ENCODE data around the gene AFF3. TPM values are rescaled to one million over a fixed set of nuclear protein-coding genes. Genes with fewer than 3 reads are reported as not detected.

The AFF3 gene
- total RNA-seq, 1 experiment from 2014 or later = not detected

DNA sequence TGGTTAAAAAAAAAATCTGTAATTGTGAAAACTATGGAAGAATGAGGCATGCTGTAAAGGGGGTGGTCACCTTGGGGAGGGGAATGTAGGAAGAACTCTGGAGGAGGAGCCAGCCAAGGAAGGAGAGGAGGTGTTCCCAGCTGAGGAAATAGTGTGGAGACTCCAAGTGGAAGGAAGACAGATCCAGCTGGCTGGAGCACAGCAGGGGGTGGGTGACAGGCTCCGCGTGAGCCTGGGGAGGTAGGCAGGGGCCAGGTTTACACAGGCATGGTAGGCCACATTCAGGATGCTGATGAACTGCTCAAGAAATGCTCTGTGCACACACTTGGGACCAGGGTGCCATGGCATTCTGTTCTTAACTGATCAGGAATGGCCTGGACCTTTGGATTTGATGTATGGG is 16.8 kb downstream of the AFF3 start:
- no peaks in the 10 kb centered on the region for H3K36me3 Mint-ChIP-seq (ENCODE audit: insufficient read depth, unreplicated experiment)
- intact Hi-C loops (cut with micrococcal nuclease; ENCODE audit: unreplicated experiment) = no loop called here
- peaks cover 3% of the 10 kb centered on the region for H3K9me3 Mint-ChIP-seq (ENCODE audit: low read depth, unreplicated experiment)
- no TSS peak for BruUV-seq (replicated peaks)
- H3K27me3 Mint-ChIP-seq (ENCODE audit: unreplicated experiment) = peaks cover 25% of the 10 kb centered on the region
- H3K4me3 Mint-ChIP-seq (ENCODE audit: low read depth, unreplicated experiment) = no peak overlapping the region
- no peak for DNase-seq
- TF ChIP-seq, protein P1, sequence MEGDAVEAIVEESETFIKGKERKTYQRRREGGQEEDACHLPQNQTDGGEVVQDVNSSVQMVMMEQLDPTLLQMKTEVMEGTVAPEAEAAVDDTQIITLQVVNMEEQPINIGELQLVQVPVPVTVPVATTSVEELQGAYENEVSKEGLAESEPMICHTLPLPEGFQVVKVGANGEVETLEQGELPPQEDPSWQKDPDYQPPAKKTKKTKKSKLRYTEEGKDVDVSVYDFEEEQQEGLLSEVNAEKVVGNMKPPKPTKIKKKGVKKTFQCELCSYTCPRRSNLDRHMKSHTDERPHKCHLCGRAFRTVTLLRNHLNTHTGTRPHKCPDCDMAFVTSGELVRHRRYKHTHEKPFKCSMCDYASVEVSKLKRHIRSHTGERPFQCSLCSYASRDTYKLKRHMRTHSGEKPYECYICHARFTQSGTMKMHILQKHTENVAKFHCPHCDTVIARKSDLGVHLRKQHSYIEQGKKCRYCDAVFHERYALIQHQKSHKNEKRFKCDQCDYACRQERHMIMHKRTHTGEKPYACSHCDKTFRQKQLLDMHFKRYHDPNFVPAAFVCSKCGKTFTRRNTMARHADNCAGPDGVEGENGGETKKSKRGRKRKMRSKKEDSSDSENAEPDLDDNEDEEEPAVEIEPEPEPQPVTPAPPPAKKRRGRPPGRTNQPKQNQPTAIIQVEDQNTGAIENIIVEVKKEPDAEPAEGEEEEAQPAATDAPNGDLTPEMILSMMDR (IDR thresholded peaks at IDR 0.05; ENCODE audit: unreplicated experiment) = no peak
- CTCF ChIA-PET = interaction anchor here (0.5 kb wide), 1 partner anchor 214 kb away, joined by 9 read pairs; no protein-coding TSS in a partner anchor
- H3K27ac Mint-ChIP-seq (ENCODE audit: unreplicated experiment) = no peak overlapping the region
- H3K4me1 Mint-ChIP-seq (ENCODE audit: low read depth, unreplicated experiment) = no peaks in the 10 kb centered on the region

- Mint-ChIP-seq H3K36me3 (ENCODE audit: insufficient read depth, unreplicated experiment) (no peaks in the 10 kb centered on the region), H3K27me3 (ENCODE audit: unreplicated experiment) (peaks cover 26% of the 10 kb centered on the region), H3K9me3 (ENCODE audit: low read depth, unreplicated experiment) (peaks cover 3% of the 10 kb centered on the region), H3K4me1 (ENCODE audit: low read depth, unreplicated experiment) (no peaks in the 10 kb centered on the region), H3K4me3 (ENCODE audit: low read depth, unreplicated experiment) (no peak overlapping the region), H3K27ac (ENCODE audit: unreplicated experiment) (no peak overlapping the region)
- BruUV-seq (replicated peaks) = no TSS peak
- no peak for DNase-seq
- intact Hi-C loops (cut with micrococcal nuclease; ENCODE audit: unreplicated experiment) = no loop called here
- TF ChIP-seq, protein P1 (IDR thresholded peaks at IDR 0.05; ENCODE audit: unreplicated experiment) = no peak
- CTCF ChIA-PET = no interaction called here
These were observed 17.6 kb downstream of the AFF3 start for GRCh38 chr2:100124761-100125160.

DNA sequence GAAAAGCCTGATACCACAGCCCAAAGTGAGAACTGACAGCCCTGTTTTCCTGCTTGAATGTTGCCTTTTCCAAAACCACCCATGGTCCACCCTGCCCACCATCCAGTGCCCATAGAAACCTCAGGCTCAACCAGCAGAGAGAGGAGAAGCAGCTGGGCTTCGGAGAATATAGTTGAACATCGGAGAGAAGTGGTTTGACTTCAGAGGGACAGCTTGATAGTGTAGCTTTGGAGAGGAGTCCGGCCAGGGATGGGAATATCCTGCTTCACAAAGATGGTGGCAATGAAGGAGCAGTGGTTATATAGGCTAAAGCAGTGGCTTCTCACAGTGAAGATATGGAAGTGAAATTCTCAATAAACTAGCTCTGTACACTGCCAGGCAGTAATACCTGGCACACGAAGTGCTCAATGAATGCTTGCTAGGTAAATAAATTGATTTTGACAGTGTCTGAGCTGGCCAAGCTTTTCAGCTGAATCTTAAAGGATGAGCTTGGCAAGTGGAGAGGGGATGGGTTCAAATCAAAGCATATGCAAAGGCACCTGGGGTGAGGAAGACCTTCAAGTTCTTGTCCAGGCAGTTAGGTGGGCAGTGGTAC is 21.2 kb downstream of the AFF3 start:
- DNase-seq = no peak
- Mint-ChIP-seq H3K4me3 (ENCODE audit: low read depth, unreplicated experiment) (no peak overlapping the region), H3K27me3 (ENCODE audit: unreplicated experiment) (peaks cover 25% of the 10 kb centered on the region), H3K9me3 (ENCODE audit: low read depth, unreplicated experiment) (peaks cover 7% of the 10 kb centered on the region), H3K4me1 (ENCODE audit: low read depth, unreplicated experiment) (no peaks in the 10 kb centered on the region), H3K27ac (ENCODE audit: unreplicated experiment) (no peak overlapping the region), H3K36me3 (ENCODE audit: insufficient read depth, unreplicated experiment) (no peaks in the 10 kb centered on the region)
- TF ChIP-seq, protein P1 (IDR thresholded peaks at IDR 0.05; ENCODE audit: unreplicated experiment) = no peak
- intact Hi-C loops (cut with micrococcal nuclease; ENCODE audit: unreplicated experiment) = no loop called here
- BruUV-seq (replicated peaks) = no TSS peak
- CTCF ChIA-PET = no interaction called here

DNA sequence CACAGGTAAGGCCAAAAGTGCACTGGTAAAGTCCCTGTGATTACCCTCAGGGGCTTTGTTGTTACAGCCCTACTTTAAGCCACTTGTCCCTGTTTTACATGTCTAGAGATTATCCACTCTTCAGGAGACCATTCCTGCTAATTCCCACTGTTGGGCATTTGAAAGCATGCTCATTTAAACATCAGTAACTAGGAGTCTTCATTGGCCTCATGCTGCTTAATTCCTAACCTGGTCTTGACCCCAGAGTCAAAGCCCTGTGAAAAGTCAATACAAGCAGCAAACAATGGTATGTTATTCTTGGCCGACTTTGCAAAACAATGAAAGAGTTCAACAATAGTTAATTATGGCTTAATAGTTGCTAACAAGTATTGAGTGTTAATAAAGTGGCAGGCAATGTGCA is 23.2 kb downstream of the AFF3 start:
- Mint-ChIP-seq H3K27ac (ENCODE audit: unreplicated experiment) (no peak overlapping the region), H3K4me3 (ENCODE audit: low read depth, unreplicated experiment) (no peak overlapping the region), H3K4me1 (ENCODE audit: low read depth, unreplicated experiment) (no peaks in the 10 kb centered on the region), H3K27me3 (ENCODE audit: unreplicated experiment) (peaks cover 17% of the 10 kb centered on the region), H3K36me3 (ENCODE audit: insufficient read depth, unreplicated experiment) (no peaks in the 10 kb centered on the region), H3K9me3 (ENCODE audit: low read depth, unreplicated experiment) (peaks cover 7% of the 10 kb centered on the region)
- TF ChIP-seq, protein P1 (IDR thresholded peaks at IDR 0.05; ENCODE audit: unreplicated experiment) = no peak
- BruUV-seq (replicated peaks) = no TSS peak
- CTCF ChIA-PET = no interaction called here
- intact Hi-C loops (cut with micrococcal nuclease; ENCODE audit: unreplicated experiment) = no loop called here
- no peak for DNase-seq

All from Calu3 (cell line).